WTC11 (cell line): ENCODE results near the gene LTBP1. TPM values are rescaled to one million over a fixed set of nuclear protein-coding genes. Genes with fewer than 3 reads are reported as not detected.

ENCODE experiments used
- ATAC-seq: fragments of 200-7000 bp; cut with Tn5 transposase; 2 replicates; pipeline ENCODE4 v1.10.0; 2021; ENCODE audit warnings: mild to moderate bottlenecking, moderate library complexity
- CTCF ChIA-PET: fragments of 300-600 bp; sonication (Branson Sonifier 250); formaldehyde crosslinking; loops from one replicate; lab custom pipeline; 2021; ENCODE audit warnings: antibody characterized with exemption; lab: Charles Lee
- POLR2A ChIA-PET: fragments of 350-600 bp; sonication (Branson Sonifier 250); formaldehyde crosslinking; loops from one replicate; lab custom pipeline; 2021; ENCODE audit warnings: antibody characterized with exemption; lab: Charles Lee
- DNase-seq: peaks from one replicate; pipeline ENCODE4 v3.0.0; 2021; ENCODE audit warnings: low spot score
- H3K27ac Mint-ChIP-seq: 2 replicates; pipeline ENCODE4 v1.8.0; 2021; ENCODE audit warnings: mixed read lengths
- H3K27me3 Mint-ChIP-seq: 2 replicates; pipeline ENCODE4 v1.8.0; 2021; ENCODE audit warnings: low read depth, mild to moderate bottlenecking, moderate library complexity, mixed read lengths
- H3K36me3 Mint-ChIP-seq: 2 replicates; pipeline ENCODE4 v1.8.0; 2021; ENCODE audit warnings: mixed read lengths
- H3K4me1 Mint-ChIP-seq: 2 replicates; pipeline ENCODE4 v1.8.0; 2022; ENCODE audit warnings: mixed read lengths
- H3K4me3 Mint-ChIP-seq: 2 replicates; pipeline ENCODE4 v1.8.0; 2021; ENCODE audit warnings: mild to moderate bottlenecking, moderate library complexity, mixed read lengths
- H3K9me3 Mint-ChIP-seq: 2 replicates; pipeline ENCODE4 v1.8.0; 2021; ENCODE audit warnings: mixed read lengths
- AR ChIP-seq: fragments of 250-450 bp; sonication (Bioruptor Pico); IDR thresholded peaks from 2 replicates; pipeline ENCODE4 v1.9.0; 2021; ENCODE audit warnings: mild to moderate bottlenecking
- ESRRA ChIP-seq: sonication (generic); formaldehyde crosslinking; IDR thresholded peaks from 2 replicates; pipeline ENCODE4 v1.8.1; 2022; ENCODE audit warnings: mild to moderate bottlenecking, missing genetic modification reagents, borderline replicate concordance
- HMGXB4 ChIP-seq: sonication (generic); formaldehyde crosslinking; IDR thresholded peaks from 2 replicates; pipeline ENCODE4 v1.8.1; 2023; ENCODE audit warnings: mild to moderate bottlenecking, moderate library complexity, missing genetic modification reagents
- NFE2L1 ChIP-seq: sonication (generic); formaldehyde crosslinking; IDR thresholded peaks from 2 replicates; pipeline ENCODE4 v1.8.1; 2023; ENCODE audit warnings: missing genetic modification reagents
- NR2C2 ChIP-seq: sonication (generic); formaldehyde crosslinking; IDR thresholded peaks from 2 replicates; pipeline ENCODE4 v1.8.0; 2022; ENCODE audit warnings: mild to moderate bottlenecking, missing genetic modification reagents
- SOX15 ChIP-seq: fragments of 250-450 bp; sonication (Bioruptor Pico); IDR thresholded peaks from 2 replicates; pipeline ENCODE4 v1.9.0; 2021; ENCODE audit warnings: mild to moderate bottlenecking
- TEAD1 ChIP-seq: sonication (generic); formaldehyde crosslinking; IDR thresholded peaks from 2 replicates; pipeline ENCODE4 v1.8.0; 2022; ENCODE audit warnings: mild to moderate bottlenecking, missing genetic modification reagents
- total RNA-seq: library from RNA; stranded (reverse); gene quantifications from 3 replicates; pipeline ENCODE4 v1.2.3, GENCODE V29; 2021
- TF ChIP-seq, protein P1 (sequence below): fragments of 250-450 bp; sonication (Bioruptor Pico); IDR thresholded peaks from 2 replicates; pipeline ENCODE4 v1.9.0; 2021; ENCODE audit warnings: mild to moderate bottlenecking, borderline replicate concordance
- TF ChIP-seq, protein P2 (sequence below): sonication (generic); formaldehyde crosslinking; IDR thresholded peaks from 2 replicates; pipeline ENCODE4 v1.8.1; 2023; ENCODE audit warnings: mild to moderate bottlenecking, missing genetic modification reagents, moderate library complexity
- TF ChIP-seq, protein P3 (sequence below): sonication (generic); formaldehyde crosslinking; IDR thresholded peaks from 2 replicates; pipeline ENCODE4 v1.8.1; 2023; ENCODE audit warnings: mild to moderate bottlenecking, missing genetic modification reagents, borderline replicate concordance
- TF ChIP-seq, protein P4 (sequence below): sonication (generic); formaldehyde crosslinking; IDR thresholded peaks from 2 replicates; pipeline ENCODE4 v1.8.0; 2022; ENCODE audit warnings: missing genetic modification reagents

The LTBP1 gene
- total RNA-seq, 1 experiment from 2014 or later = 33.6 TPM

DNA sequence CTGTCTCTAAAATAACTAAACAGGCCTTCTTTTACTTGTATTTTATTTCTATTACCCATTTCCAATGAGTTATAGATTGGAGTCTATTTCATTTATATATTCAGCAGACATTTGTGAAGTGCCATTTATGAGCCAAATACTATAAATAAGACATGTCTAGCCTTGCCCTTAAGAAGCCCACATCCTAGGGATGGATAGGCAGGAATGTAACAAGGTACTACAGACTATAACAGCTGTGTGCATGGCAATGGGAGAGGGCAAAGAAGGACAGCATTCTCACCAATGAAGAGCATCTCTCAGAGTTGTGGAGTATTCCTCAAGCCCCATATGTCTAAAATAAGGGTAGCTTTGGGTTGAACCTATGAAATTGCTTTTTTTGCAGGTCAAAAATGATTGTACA lies 367.8 kb downstream of the LTBP1 start (continued):
- TF ChIP-seq, protein P1, sequence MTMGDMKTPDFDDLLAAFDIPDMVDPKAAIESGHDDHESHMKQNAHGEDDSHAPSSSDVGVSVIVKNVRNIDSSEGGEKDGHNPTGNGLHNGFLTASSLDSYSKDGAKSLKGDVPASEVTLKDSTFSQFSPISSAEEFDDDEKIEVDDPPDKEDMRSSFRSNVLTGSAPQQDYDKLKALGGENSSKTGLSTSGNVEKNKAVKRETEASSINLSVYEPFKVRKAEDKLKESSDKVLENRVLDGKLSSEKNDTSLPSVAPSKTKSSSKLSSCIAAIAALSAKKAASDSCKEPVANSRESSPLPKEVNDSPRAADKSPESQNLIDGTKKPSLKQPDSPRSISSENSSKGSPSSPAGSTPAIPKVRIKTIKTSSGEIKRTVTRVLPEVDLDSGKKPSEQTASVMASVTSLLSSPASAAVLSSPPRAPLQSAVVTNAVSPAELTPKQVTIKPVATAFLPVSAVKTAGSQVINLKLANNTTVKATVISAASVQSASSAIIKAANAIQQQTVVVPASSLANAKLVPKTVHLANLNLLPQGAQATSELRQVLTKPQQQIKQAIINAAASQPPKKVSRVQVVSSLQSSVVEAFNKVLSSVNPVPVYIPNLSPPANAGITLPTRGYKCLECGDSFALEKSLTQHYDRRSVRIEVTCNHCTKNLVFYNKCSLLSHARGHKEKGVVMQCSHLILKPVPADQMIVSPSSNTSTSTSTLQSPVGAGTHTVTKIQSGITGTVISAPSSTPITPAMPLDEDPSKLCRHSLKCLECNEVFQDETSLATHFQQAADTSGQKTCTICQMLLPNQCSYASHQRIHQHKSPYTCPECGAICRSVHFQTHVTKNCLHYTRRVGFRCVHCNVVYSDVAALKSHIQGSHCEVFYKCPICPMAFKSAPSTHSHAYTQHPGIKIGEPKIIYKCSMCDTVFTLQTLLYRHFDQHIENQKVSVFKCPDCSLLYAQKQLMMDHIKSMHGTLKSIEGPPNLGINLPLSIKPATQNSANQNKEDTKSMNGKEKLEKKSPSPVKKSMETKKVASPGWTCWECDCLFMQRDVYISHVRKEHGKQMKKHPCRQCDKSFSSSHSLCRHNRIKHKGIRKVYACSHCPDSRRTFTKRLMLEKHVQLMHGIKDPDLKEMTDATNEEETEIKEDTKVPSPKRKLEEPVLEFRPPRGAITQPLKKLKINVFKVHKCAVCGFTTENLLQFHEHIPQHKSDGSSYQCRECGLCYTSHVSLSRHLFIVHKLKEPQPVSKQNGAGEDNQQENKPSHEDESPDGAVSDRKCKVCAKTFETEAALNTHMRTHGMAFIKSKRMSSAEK (CRISPR knock-in tag) = no peak
- TF ChIP-seq TEAD1 (CRISPR knock-in tag) = no peak
- TF ChIP-seq, protein P2, sequence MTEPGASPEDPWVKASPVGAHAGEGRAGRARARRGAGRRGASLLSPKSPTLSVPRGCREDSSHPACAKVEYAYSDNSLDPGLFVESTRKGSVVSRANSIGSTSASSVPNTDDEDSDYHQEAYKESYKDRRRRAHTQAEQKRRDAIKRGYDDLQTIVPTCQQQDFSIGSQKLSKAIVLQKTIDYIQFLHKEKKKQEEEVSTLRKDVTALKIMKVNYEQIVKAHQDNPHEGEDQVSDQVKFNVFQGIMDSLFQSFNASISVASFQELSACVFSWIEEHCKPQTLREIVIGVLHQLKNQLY (CRISPR knock-in tag) = no peak
- TF ChIP-seq, protein P3, sequence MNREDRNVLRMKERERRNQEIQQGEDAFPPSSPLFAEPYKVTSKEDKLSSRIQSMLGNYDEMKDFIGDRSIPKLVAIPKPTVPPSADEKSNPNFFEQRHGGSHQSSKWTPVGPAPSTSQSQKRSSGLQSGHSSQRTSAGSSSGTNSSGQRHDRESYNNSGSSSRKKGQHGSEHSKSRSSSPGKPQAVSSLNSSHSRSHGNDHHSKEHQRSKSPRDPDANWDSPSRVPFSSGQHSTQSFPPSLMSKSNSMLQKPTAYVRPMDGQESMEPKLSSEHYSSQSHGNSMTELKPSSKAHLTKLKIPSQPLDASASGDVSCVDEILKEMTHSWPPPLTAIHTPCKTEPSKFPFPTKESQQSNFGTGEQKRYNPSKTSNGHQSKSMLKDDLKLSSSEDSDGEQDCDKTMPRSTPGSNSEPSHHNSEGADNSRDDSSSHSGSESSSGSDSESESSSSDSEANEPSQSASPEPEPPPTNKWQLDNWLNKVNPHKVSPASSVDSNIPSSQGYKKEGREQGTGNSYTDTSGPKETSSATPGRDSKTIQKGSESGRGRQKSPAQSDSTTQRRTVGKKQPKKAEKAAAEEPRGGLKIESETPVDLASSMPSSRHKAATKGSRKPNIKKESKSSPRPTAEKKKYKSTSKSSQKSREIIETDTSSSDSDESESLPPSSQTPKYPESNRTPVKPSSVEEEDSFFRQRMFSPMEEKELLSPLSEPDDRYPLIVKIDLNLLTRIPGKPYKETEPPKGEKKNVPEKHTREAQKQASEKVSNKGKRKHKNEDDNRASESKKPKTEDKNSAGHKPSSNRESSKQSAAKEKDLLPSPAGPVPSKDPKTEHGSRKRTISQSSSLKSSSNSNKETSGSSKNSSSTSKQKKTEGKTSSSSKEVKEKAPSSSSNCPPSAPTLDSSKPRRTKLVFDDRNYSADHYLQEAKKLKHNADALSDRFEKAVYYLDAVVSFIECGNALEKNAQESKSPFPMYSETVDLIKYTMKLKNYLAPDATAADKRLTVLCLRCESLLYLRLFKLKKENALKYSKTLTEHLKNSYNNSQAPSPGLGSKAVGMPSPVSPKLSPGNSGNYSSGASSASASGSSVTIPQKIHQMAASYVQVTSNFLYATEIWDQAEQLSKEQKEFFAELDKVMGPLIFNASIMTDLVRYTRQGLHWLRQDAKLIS (CRISPR knock-in tag) = no peak

DNA sequence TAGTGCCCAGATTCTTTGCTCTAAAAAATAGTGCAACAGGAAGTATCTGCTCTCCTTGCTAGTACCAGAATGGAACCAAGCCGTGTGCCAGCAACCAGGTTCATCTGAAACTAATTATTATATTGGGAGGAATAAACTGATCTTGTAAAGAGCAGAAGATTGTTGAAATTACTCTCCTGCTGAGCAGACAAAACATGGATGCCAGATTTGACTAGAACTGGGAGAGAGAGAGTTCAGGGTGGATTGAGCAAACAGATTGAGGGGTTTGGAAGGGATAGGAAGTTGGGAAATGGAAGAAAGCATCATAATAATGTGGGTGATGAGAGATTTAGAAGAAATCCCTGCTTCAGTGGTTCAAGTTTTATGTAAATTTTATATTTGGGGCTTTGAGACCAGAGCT lies 369.6 kb downstream of the LTBP1 start:
- H3K4me3 Mint-ChIP-seq = no peak overlapping the region
- no peaks in the 10 kb centered on the region for H3K36me3 Mint-ChIP-seq
- DNase-seq (no peak), ATAC-seq (no peak)
- H3K27me3 Mint-ChIP-seq = no peaks in the 10 kb centered on the region
- H3K4me1 Mint-ChIP-seq = no peaks in the 10 kb centered on the region
- no peak overlapping the region for H3K27ac Mint-ChIP-seq
- POLR2A ChIA-PET = no interaction called here
- CTCF ChIA-PET = no interaction called here
- H3K9me3 Mint-ChIP-seq = no peaks in the 10 kb centered on the region
- TF ChIP-seq ESRRA (CRISPR knock-in tag) = no peak
- no peak for TF ChIP-seq SOX15 (CRISPR knock-in tag)
- TF ChIP-seq AR (CRISPR knock-in tag) = no peak
- TF ChIP-seq NFE2L1 (CRISPR knock-in tag) = no peak
- TF ChIP-seq HMGXB4 (CRISPR knock-in tag) = no peak
- TF ChIP-seq, protein P4, sequence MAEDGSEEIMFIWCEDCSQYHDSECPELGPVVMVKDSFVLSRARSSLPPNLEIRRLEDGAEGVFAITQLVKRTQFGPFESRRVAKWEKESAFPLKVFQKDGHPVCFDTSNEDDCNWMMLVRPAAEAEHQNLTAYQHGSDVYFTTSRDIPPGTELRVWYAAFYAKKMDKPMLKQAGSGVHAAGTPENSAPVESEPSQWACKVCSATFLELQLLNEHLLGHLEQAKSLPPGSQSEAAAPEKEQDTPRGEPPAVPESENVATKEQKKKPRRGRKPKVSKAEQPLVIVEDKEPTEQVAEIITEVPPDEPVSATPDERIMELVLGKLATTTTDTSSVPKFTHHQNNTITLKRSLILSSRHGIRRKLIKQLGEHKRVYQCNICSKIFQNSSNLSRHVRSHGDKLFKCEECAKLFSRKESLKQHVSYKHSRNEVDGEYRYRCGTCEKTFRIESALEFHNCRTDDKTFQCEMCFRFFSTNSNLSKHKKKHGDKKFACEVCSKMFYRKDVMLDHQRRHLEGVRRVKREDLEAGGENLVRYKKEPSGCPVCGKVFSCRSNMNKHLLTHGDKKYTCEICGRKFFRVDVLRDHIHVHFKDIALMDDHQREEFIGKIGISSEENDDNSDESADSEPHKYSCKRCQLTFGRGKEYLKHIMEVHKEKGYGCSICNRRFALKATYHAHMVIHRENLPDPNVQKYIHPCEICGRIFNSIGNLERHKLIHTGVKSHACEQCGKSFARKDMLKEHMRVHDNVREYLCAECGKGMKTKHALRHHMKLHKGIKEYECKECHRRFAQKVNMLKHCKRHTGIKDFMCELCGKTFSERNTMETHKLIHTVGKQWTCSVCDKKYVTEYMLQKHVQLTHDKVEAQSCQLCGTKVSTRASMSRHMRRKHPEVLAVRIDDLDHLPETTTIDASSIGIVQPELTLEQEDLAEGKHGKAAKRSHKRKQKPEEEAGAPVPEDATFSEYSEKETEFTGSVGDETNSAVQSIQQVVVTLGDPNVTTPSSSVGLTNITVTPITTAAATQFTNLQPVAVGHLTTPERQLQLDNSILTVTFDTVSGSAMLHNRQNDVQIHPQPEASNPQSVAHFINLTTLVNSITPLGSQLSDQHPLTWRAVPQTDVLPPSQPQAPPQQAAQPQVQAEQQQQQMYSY = no peak
- no peak for TF ChIP-seq NR2C2
